ENCODE data around the gene KCNH8. TPM values are rescaled to one million over a fixed set of nuclear protein-coding genes. Genes with fewer than 3 reads are reported as not detected.

Gene KCNH8
- total and polyA plus RNA-seq, 2 donors (not counting 1 experiment from before 2014, with no cell fraction given): under 0.01 TPM; not detected in 1

DNA sequence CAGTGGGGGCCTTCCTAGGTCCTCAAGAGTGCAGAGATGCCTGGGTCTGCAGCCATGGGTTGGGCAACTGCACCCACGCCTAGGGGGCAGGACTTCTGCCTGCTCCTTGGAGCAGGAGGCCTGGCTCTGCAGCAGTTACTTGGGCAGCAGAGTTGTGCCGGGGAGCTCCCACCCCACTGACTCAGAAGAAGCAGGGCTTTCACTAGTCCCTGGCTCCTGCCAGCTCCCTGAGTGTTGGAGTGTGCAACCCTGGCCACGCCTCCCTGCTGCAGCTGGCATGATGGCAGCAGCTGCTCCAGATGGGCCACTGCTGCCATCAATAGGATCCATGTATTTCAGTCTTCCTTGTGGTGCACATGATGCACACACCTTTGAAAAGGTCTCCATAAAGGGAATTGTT, 40.6 kb upstream of the KCNH8 start:
- Histone ChIP-seq H4K20me1 (ENCODE audit: control insufficient read depth, extremely low read depth, insufficient read depth, low read length) (no peaks in the 10 kb centered on the region), H3K36me3 (ENCODE audit: control insufficient read depth, insufficient read depth, low read length) (no peaks in the 10 kb centered on the region), H3K9ac (ENCODE audit: insufficient read depth, low read length) (no peak overlapping the region), H3K4me1 (ENCODE audit: control insufficient read depth, extremely low read depth, insufficient read depth, low read length) (no peaks in the 10 kb centered on the region), H3K27me3 (ENCODE audit: control insufficient read depth, insufficient read depth, low read length) (no peaks in the 10 kb centered on the region), H3K27ac (ENCODE audit: insufficient read depth, low read length) (no peak overlapping the region), H3K4me3 (replicated peaks in 1 of 4; ENCODE audit: control extremely low read depth in 1 of 4, insufficient read depth in 1 of 4, low read depth in 3 of 4, low read length in 4 of 4) (no peak overlapping the region), H2AFZ (ENCODE audit: low read length) (no peak overlapping the region), H3K79me2 (ENCODE audit: control insufficient read depth, insufficient read depth, low read length) (no peaks in the 10 kb centered on the region), H3K4me2 (ENCODE audit: extremely low read depth, insufficient read depth, low read length) (no peak overlapping the region), H3K9me3 (ENCODE audit: control insufficient read depth, insufficient read depth, low read depth, low read length) (no peaks in the 10 kb centered on the region)
- DNase-seq (ENCODE audit: low read depth in 2 of 2): no peak
- TF ChIP-seq CTCF (conservative IDR thresholded peaks at IDR 0.05 in 1 of 2, IDR thresholded peaks at IDR 0.05 in 1 of 2; ENCODE audit: low read depth in 1 of 2, low read length in 2 of 2): no peak
- no peak for TF ChIP-seq EZH2 (IDR thresholded peaks at IDR 0.05; ENCODE audit: low read length, missing control alignments)

- TF ChIP-seq EZH2 (IDR thresholded peaks at IDR 0.05; ENCODE audit: low read length, missing control alignments): no peak
- TF ChIP-seq CTCF (conservative IDR thresholded peaks at IDR 0.05 in 1 of 2, IDR thresholded peaks at IDR 0.05 in 1 of 2; ENCODE audit: low read depth in 1 of 2, low read length in 2 of 2): no peak
- DNase-seq (ENCODE audit: low read depth in 2 of 2): no peak
- no peaks in the 10 kb centered on the region for H3K27me3 ChIP-seq (ENCODE audit: control insufficient read depth, insufficient read depth, low read length)
Measured at GRCh38 chr3:19110335-19110895, 37.9 kb upstream of the KCNH8 start.

DNA sequence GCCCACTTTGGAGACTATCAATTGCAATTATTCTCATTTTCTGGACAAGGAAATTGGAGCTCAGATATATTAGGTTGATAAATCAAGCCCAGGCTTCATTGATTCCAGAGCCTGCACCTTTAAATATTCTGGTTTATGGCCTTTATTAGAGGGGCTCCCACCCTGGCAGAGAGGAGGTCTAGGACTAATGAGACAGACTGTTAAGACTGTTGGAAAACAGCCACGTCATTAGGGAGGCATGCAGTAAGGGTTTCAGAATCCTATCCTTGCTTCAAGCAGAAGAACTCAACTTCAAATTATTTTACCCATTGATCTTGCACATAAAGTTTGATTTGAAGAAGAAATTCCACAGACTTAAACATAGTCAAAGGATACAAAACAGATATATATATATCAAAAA, 33.8 kb upstream of the KCNH8 start:
- Histone ChIP-seq H3K79me2 (ENCODE audit: control insufficient read depth, insufficient read depth, low read length) (no peaks in the 10 kb centered on the region), H4K20me1 (ENCODE audit: control insufficient read depth, extremely low read depth, insufficient read depth, low read length) (no peaks in the 10 kb centered on the region), H3K9me3 (ENCODE audit: control insufficient read depth, insufficient read depth, low read depth, low read length) (no peaks in the 10 kb centered on the region), H3K27ac (ENCODE audit: insufficient read depth, low read length) (no peak overlapping the region), H3K27me3 (ENCODE audit: control insufficient read depth, insufficient read depth, low read length) (no peaks in the 10 kb centered on the region), H3K4me2 (ENCODE audit: extremely low read depth, insufficient read depth, low read length) (no peak overlapping the region), H3K9ac (ENCODE audit: insufficient read depth, low read length) (no peak overlapping the region), H3K36me3 (ENCODE audit: control insufficient read depth, insufficient read depth, low read length) (no peaks in the 10 kb centered on the region), H2AFZ (ENCODE audit: low read length) (no peak overlapping the region), H3K4me3 (replicated peaks in 1 of 4; ENCODE audit: control extremely low read depth in 1 of 4, insufficient read depth in 1 of 4, low read depth in 3 of 4, low read length in 4 of 4) (no peak overlapping the region), H3K4me1 (ENCODE audit: control insufficient read depth, extremely low read depth, insufficient read depth, low read length) (no peaks in the 10 kb centered on the region)
- no peak for DNase-seq (ENCODE audit: low read depth in 2 of 2)
- TF ChIP-seq CTCF (conservative IDR thresholded peaks at IDR 0.05 in 1 of 2, IDR thresholded peaks at IDR 0.05 in 1 of 2; ENCODE audit: low read depth in 1 of 2, low read length in 2 of 2) (no peak), EZH2 (IDR thresholded peaks at IDR 0.05; ENCODE audit: low read length, missing control alignments) (no peak)

More at GRCh38 chr3:19110335-19110895, 37.9 kb upstream of the KCNH8 start:
- H3K9ac ChIP-seq (ENCODE audit: insufficient read depth, low read length): no peak overlapping the region
- H3K4me2 ChIP-seq (ENCODE audit: extremely low read depth, insufficient read depth, low read length): no peak overlapping the region
- H3K27ac ChIP-seq (ENCODE audit: insufficient read depth, low read length): no peak overlapping the region
- no peaks in the 10 kb centered on the region for H3K79me2 ChIP-seq (ENCODE audit: control insufficient read depth, insufficient read depth, low read length)
- H2AFZ ChIP-seq (ENCODE audit: low read length): no peak overlapping the region
- no peaks in the 10 kb centered on the region for H3K9me3 ChIP-seq (ENCODE audit: control insufficient read depth, insufficient read depth, low read depth, low read length)
- no peaks in the 10 kb centered on the region for H3K36me3 ChIP-seq (ENCODE audit: control insufficient read depth, insufficient read depth, low read length)
- H3K4me3 ChIP-seq (replicated peaks in 1 of 4; ENCODE audit: control extremely low read depth in 1 of 4, insufficient read depth in 1 of 4, low read depth in 3 of 4, low read length in 4 of 4): no peak overlapping the region
- H3K4me1 ChIP-seq (ENCODE audit: control insufficient read depth, extremely low read depth, insufficient read depth, low read length): no peaks in the 10 kb centered on the region
- no peaks in the 10 kb centered on the region for H4K20me1 ChIP-seq (ENCODE audit: control insufficient read depth, extremely low read depth, insufficient read depth, low read length)

All from fibroblast of lung (primary cell).